GM21381 (cell line): ENCODE measurements around the gene DNAI4.
"Not testable (repeated sequence)": the region's sequence is repeated elsewhere in the genome, so short reads cannot be mapped to it uniquely, and the experiment has no call there.

ENCODE experiments used
- ATAC-seq: cut with Tn5 transposase; IDR thresholded peaks from one replicate; pipeline ENCODE4 v1.9.1; 2021; ENCODE audit warnings: mild to moderate bottlenecking, moderate library complexity; ENCODE audit not compliant: unreplicated experiment

The DNAI4 gene

DNA sequence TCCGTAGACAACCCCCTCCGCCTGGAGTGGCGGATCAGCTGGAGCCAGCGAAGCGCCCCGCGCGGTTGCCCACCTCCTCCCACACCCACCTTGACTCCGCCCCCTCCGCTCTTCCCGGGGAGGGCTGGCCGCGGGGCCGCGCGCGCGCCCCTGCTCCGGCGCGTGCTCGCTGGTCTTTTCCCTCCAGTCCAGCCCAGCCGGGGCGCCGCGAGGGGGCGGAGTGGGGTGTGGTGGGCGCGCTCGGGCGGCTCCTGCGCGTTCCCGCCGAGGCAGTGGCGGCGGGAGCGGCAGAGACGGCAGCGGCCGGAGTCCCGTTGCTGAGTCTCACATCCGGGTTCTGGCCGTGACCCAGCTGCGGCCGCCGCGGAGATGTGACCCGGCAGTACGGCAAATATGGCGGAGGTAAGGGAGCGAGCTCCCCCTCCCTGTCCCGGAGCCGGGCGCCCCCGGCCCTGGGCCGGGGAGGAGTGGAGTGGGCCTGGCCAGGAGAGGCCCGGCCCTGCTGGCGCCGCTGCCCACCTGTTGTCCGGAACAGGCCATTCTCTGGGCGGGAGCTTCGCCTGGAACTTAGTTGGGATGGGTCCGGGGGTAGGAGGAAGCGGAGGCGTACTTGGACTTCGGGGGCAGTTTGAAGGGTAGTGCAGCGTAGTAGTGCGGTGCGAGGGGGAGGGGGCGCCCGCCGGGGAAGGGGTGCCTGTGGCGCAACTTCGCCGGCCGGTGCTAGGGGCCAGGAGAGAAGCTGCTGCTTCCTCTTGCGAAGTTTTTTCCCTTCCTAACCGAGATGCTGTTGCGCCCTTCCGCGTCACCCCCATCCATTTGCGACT is 5.6 kb upstream of the DNAI4 start:
- peak; percentile 71 for ATAC-seq

DNA sequence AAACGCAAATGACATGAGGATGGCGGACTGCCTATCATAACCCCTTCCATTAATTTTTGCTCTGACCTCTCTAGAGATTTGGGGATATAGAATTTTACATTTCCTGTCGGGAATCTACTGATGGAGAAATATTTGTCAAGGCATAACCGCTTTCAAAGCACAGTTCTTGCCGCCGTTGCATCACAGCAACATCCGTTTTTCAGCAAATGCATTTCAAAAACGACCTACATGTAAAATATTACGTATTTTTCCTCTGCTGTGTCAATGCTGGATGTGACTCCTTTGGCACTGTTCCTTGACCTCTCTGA is 5.0 kb upstream of the DNAI4 start:
- ATAC-seq = no peak

DNA sequence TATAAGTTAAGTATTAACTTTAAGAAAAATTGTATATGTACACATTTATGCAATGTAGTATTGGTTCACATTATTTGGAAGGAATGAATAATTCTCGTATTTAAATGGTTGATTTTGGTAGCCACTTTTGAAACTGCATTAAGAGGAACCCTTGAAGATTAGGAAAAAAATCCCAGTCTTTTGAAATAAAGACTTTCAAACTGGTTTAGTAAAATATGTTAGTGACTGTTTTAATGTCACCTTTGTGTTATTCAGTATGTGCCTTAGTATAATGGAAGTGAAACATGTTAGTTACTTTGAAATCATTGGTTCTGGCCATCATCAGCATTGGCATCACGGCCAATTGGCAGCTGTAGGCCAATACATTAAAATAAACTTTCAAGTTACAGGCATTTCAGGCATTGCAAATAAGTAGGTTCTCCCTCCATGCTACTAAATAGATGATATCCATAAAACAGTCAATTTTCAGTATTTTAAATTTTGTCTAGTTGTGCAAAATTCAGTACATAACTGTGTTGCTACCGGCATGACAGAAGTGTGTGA is 4.6 kb upstream of the DNAI4 start:
- ATAC-seq = no peak

DNA sequence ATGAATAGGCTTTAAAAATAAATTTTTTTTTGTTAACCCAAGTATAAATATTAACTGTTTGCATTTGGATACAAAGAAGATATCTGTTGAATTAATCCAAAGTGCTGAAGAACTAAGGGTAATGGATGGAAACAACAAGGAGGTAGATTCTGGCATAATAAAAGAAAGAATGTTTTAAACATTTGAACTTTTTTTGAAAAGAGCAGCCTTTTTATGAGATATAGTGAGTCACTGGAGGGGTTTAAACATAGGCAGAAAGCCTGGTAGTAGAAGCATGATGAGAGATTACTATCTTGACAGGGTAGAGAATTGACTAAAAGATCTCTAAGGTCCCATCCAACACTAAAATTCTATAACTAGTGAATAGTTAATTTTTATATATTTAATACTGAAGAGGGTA is 2.9 kb upstream of the DNAI4 start:
- no peak for ATAC-seq

- no peak for ATAC-seq
Measured at GRCh38 chr1:66925944-66926343, 1.3 kb upstream of the DNAI4 start.

DNA sequence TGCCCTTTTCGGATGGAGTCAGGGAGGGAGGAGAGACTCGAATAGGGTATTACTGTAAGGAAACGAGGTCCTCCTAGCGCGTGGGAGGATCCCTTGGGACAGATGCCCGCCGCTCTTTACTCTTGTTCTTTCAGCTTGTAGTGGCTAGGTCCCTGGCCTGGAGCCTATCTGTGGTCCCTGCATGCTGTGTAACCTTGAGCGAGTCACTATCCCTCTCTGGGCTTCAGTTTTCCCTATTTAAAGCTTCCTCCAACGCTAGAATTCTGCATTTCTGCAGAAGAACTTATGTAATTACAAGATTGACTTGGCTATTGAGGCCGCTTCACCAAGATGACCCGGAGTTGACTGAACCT is 878 bp upstream of the DNAI4 start:
- ATAC-seq = no peak

GRCh38 chr1:66920543-66920942 is 4.1 kb downstream of the DNAI4 start:
- no peak for ATAC-seq

DNA sequence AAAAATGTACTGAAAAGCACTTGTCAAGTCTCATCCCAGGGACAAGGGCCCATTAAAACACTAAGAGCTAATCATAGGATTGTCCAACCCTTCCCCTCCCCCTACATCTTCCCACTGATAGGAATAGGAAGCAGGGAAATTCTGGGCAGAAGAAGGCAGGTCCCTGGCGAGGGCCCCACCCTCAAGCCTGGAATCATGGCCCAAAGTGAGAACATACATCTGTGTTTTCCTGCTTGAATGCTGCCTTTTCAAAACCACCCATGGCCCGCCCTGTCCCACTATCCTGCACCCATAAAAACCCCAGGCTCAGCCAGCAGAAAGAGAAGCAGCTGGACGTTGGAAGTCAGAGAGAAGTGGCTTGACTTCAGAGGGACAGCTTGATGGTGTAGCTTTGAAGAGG is 4.8 kb downstream of the DNAI4 start:
- no peak for ATAC-seq

DNA sequence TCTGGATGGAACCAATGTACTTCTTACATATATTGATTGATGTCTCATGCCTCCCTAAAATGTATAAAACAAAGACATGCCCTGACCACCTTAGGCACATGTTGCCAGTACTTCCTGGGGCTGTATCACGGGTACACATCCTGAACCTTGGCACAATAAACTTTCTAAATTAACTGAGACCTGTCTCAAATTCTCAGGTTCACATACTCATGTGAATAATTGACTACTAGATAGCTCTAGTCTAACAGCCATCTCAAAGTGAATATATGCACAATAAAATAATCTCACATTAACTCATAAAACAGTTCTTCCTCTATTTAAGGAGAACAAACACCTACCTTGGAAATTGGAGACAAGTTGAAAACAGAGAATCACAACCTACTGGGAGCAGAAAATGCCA is 5.6 kb downstream of the DNAI4 start:
- ATAC-seq = no peak

- ATAC-seq = no peak
Measured at GRCh38 chr1:66917476-66917875, 7.2 kb downstream of the DNAI4 start.

- ATAC-seq = no peak
Measured at GRCh38 chr1:66916320-66916719, 8.3 kb downstream of the DNAI4 start.

- not testable (repeated sequence) for ATAC-seq
Measured at GRCh38 chr1:66915203-66915602, 9.5 kb downstream of the DNAI4 start.

DNA sequence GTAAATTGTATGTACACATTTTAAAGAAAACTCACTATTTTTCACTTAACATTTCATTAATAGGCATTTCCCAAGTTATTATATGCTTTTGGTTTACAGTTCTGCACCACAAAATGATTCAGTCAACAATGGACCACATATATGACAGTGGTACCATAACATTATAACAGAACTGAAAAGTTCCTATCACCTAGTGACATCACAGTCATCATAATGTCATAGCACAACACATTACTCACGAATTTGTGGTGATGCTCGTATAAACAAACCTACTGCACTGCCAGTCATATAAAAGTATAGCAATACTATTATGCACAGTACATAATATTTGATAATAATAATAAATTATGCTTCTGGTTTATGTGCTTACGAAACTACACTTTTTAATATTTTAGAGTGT is 30.9 kb downstream of the DNAI4 start:
- no peak for ATAC-seq

- no peak for ATAC-seq
Measured at GRCh38 chr1:66890621-66891020, 34.0 kb downstream of the DNAI4 start.

GRCh38 chr1:66889030-66889429 is 35.6 kb downstream of the DNAI4 start:
- ATAC-seq = no peak

GRCh38 chr1:66876664-66877063 is 48.0 kb downstream of the DNAI4 start:
- no peak for ATAC-seq

DNA sequence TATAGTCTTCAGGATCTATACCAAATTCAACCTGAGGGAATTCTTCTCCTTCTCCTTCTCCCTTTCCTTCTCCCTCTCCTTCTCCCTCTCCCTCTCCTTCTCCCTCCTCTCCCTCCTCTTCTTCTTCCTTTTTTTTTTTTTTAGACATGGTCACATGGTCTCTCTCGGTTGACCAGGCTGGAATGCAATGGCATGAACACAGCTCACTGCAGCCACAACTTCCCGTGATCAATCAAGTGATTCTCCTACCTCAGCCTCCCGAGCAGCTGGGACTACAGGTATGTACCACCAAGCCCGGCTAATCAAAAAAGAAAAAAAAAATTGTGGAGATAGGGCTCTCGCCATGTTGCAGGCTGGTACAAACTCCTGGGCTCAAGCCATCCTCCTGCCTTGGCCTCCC is 51.5 kb downstream of the DNAI4 start:
- ATAC-seq = no peak

DNA sequence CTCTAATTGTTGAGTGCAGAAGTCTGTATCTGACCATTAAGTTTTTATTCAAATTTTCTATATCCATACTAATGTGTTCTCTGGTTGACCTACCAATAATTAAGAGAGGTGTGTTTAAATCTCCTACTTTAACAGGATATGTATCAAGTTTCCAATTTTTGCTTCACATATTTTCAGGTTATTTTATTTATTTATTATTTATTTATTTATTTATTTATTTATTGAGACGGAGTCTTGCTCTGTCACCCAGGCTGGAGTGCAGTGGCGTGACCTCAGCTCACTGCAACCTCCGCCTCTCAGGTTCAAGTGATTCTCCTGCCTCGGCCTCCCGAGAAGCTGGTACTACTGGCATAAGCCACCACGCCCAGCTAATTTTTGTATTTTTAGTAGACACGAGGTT is 52.6 kb downstream of the DNAI4 start:
- ATAC-seq = not testable (repeated sequence)

- ATAC-seq = no peak
Measured at GRCh38 chr1:66867501-66867900, 57.2 kb downstream of the DNAI4 start.

- ATAC-seq = no peak
Measured at GRCh38 chr1:66860529-66860928, 64.1 kb downstream of the DNAI4 start.

DNA sequence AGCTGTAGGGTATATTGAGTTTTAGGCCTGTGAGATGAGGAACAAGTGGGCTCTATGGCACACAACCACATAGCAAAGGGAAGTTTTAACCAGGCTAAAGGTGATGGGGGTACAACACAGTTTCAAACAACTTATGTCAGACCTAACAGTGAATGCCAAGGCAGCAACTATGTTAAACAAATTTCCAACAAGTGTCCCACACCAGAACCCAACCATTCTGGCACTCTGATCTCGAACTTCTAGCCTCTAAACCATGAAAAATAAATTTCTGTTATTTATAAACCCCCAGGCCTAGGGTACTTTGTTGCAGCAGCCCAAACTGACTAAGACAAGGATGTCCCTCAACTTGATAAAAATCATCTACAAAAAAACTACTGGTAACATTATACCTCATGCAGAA is 71.3 kb downstream of the DNAI4 start:
- ATAC-seq = no peak

- no peak for ATAC-seq
Measured at GRCh38 chr1:66852870-66853269, 71.8 kb downstream of the DNAI4 start.

DNA sequence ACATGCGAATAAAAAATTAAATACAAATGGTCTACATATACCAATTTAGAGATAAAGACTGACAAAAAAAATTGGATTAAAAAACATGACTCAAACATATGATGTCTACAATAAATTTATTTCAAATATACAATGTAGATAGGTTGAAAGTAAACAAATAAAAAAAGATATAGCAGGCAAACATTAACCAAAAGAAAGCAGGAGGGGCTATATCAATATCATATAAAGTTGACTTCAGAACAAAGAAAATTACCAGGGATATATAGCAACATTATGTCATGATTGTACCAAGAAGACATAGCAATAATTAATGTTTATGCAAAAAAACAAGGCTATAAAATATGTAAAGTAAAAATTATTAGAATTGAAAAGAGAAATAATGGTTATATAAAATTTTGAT is 73.7 kb downstream of the DNAI4 start:
- no peak for ATAC-seq
